GM18502 (cell line): Measurements from ENCODE around the gene PDE3A.
A peak's percentile ranks its signal among the peaks of the same experiment; 100 is the strongest.

Source experiments
- ATAC-seq: cut with Tn5 transposase; IDR thresholded peaks from one replicate; pipeline ENCODE4 v1.9.1; 2021; ENCODE audit warnings: mild to moderate bottlenecking; ENCODE audit not compliant: unreplicated experiment, poor library complexity

PDE3A gene

GRCh38 chr12:20452496-20453010 lies 84.2 kb downstream of the PDE3A start:
- ATAC-seq, result no peak

DNA sequence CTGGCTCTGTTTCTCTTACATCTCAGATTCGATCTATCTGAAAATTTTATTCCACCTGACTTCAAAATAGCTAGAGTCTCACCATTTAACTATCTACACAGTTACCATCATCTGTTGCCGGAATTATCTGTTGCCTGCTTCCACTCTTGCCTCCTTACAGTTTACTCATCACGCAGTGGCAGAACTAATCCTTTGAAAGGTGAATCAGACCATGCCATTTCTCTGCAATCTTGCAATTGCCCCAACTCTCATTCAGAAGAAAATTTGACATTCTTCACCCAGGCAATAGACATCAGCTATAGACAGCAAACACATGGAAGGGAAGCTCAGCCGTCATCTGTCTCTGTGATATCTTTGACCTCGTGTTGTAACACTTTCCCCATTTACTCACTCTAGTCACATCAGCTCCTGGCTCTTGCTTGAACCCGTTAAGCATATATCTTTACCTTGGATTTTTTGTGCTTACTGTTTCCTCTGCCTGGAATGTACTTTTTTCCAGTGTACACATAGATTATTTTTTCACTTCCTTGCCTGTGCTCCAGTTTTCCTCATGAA lies 85.5 kb downstream of the PDE3A start:
- no peak for ATAC-seq

GRCh38 chr12:20455001-20455706 lies 86.8 kb downstream of the PDE3A start:
- no peak for ATAC-seq

GRCh38 chr12:20457582-20457981 lies 89.2 kb downstream of the PDE3A start:
- no peak for ATAC-seq

DNA sequence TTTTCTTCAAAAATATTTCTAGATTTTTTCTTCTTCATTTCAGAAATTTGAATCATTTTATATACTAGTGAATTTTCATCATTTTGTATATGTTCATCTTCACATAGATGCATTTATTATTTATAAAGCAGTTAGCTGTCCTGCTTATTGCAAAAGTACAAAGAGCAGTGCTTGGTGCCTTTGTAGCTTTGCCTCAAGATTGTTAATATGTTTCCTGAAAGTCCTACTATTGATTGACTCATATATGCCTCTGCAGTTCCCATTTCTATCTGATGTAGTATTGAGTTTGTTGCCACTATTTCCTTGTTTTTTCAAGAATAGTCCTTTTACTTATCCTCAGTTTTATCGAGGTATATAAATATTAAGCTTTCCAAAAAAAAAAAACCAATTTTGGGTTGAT lies 89.7 kb downstream of the PDE3A start:
- ATAC-seq, result no peak

DNA sequence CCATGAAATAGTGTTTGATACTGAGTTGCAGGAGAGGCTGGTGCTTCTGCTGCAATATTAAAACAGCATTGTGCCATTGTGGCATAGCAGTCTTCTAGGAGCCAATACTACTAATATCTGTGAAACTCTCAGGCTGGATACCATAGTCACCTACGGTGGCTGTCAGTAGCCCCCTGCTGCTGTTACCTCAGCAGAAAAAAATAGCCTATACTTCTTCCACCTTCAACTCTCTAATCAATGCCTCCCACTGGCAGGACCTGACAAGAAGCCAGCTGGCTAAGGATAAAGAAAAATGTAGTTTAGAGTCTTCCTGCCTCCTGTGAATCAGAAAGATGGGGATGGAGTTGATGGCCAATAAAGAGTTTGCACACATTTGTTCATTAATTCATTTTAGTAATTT lies 91.6 kb downstream of the PDE3A start:
- no peak for ATAC-seq

- no peak for ATAC-seq
These were observed 92.6 kb downstream of the PDE3A start for GRCh38 chr12:20460956-20461355.

DNA sequence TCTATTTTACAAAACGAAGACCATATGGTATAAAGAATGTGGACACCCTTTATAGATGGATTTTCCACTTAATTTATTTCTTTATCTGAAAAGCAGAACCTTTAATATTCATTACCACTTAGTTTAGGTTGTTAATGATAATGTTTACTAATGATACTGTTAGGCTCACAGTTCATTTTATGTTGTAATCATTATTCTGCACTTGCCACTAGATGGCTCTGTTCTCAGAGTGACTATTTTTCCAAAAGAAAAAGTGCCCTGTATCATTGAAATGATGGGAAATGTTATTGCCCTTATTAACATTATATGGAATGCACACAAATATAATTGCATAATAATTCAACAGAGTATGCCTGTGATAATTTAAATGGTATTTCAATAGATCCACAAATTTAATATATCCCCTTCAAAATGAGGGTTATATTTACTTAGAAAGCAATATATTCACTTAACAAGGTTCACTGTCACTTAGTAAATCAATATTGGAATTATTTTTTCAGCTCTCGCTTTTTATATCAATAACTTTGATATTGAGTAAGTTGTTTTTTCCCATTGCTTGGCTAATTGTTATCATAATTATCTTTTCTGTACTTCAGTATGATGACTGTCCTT lies 95.7 kb downstream of the PDE3A start:
- ATAC-seq, result peak; percentile 53

DNA sequence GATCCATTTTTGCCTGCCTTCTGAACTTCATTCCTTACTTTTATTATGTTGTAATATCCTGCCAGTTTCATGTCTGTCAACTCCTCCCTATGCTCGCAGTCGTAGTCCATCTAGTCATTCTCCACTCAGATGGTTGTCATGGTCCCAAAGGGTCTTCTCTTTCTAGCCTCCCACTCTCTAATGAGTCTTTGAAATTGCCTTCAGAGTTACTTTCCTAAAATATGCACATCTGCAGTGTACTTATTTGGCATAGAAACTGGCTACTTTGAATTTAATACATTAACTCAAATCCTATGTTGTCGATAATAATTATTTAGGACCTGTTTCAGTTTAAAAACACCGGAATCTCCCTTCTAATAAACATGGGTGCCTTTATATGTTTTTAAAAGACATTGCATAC lies 101.0 kb downstream of the PDE3A start:
- no peak for ATAC-seq

DNA sequence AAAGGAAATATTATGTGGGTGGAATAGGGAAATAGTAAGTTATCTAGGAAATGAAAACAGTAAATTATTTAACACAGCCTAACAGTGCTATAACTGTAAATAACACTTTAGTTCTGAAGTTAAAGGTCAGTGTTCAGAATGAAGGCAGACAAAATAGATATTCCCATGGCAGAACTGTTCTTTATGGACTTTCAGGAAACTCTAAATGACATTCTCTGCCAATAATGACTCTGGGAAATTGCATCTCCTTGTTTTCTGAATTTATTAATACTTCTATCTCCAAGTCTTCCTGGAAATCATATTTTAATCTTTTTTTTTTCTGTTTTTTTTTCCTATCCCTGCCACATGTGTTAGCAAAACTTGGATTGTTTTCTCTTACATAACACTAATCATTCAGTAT lies 101.4 kb downstream of the PDE3A start:
- ATAC-seq, result no peak

- ATAC-seq, result no peak
These were observed 103.9 kb downstream of the PDE3A start for GRCh38 chr12:20472102-20472782.

- no peak for ATAC-seq
These were observed 104.8 kb downstream of the PDE3A start for GRCh38 chr12:20473133-20473532.

- no peak for ATAC-seq
These were observed 105.7 kb downstream of the PDE3A start for GRCh38 chr12:20474016-20474415.

- no peak for ATAC-seq
These were observed 106.1 kb downstream of the PDE3A start for GRCh38 chr12:20474443-20474842.

- no peak for ATAC-seq
These were observed 107.2 kb downstream of the PDE3A start for GRCh38 chr12:20475542-20475941.

GRCh38 chr12:20476551-20476950 lies 108.2 kb downstream of the PDE3A start:
- ATAC-seq, result no peak

DNA sequence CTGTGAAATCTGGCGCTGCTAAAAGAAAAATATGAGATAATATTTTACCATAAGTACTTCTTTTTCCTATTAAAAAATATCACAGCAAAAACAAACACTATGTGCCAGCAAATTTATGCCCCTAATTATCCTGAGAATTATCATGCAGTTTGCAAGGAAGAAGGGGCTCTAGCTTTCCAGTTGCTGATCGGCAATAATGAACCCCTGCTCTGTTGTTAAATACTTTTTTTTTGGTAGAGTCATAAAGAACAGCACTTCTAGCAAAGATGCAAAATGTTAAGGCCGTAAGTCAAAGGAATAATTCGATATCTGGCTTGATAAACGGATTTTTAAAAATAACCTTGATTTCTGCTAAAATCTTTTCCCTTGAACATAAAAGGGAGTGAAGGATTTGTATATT lies 108.9 kb downstream of the PDE3A start:
- ATAC-seq, result no peak

DNA sequence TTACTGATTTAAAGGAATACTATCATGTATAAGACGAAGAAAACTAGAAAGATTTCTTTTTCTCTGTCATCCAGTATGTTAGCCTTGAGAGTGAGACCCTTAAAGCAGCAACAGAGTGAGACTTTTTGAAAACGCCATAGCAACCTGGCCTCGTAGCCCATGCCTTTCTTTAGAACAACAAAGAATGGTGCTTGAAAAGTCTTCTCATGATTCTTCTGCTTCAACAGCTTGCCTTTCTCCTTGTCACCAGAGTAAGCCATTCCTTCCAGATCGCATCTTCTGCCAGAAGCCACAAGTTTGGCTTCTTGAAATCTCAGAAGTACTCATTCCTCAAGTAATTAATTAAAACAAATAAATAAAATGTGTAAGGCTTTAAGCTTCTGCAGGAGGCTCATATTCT lies 109.3 kb downstream of the PDE3A start:
- ATAC-seq, result no peak

DNA sequence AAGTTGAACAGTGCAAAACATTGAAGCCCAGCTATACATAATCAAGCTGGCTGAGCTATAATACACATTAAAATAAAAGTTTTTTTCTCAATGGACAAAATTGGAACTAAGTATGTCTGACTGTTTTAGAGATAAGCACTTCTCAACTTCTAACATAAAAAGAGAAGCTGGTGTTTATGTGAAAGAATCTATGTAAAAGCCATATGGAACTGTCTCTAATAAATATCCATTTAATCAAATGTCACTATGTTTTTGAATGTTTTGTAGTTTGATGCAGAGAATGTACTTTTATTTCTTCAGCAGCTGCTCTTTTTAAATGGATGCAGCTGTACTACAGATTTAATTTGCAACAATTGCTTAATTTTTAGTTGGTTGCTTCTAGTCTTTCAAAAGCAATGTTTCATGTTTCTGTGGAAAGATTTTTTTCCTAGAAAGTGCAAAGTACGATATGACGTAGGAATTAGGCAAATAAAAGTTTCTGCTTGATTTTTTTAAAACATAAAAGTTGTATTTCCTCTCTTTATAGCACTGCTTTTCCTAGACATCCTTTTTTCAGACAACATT lies 114.2 kb downstream of the PDE3A start:
- no peak for ATAC-seq

DNA sequence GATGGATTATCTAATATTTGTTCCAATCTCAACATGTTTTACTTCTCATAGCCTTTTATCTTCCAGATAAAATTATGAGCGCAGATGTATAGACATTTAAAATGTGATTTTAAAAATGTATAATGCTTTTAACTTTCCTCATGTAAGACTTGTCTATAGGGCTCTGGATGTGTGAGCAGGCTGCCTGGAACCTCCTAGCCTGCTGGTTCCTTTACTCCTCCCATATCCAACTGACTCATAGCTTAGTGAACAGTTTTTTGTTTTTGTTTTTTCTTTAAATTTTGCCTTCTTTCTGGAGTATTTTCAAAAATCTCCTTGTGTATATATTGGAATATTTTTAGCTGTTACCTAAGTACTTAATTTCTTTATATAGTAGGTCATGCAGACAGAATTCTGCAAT lies 115.4 kb downstream of the PDE3A start:
- ATAC-seq, result no peak

- no peak for ATAC-seq
These were observed 117.9 kb downstream of the PDE3A start for GRCh38 chr12:20486233-20486632.
